GM19452 (cell line): ENCODE results near the gene ADARB1.

Source experiments
- ATAC-seq: cut with Tn5 transposase; IDR thresholded peaks from one replicate; pipeline ENCODE4 v1.9.1; 2021; ENCODE audit not compliant: unreplicated experiment

Gene ADARB1

GRCh38 chr21:45190013-45190412 lies 115.6 kb downstream of the ADARB1 start:
- ATAC-seq: no peak

GRCh38 chr21:45192332-45192731 lies 118.0 kb downstream of the ADARB1 start:
- ATAC-seq: no peak

DNA sequence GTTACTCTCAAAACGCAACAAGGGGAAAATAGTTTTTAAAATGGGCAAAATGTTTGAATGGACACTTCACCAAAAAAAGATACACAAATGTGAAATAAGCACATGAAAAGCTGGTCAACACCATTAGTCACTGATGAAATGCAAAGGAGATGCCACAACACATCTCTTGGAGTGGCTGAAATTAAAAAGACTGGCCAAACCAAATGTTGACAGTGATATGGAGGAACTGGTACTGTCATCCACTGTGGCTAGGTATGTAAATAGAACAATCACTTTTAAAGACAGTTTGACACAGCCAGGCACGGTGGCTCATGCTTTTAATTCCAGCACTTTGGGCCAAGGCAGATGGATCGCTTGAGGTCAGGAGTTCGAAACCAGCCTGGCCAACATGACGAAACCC lies 122.2 kb downstream of the ADARB1 start:
- ATAC-seq: no peak

DNA sequence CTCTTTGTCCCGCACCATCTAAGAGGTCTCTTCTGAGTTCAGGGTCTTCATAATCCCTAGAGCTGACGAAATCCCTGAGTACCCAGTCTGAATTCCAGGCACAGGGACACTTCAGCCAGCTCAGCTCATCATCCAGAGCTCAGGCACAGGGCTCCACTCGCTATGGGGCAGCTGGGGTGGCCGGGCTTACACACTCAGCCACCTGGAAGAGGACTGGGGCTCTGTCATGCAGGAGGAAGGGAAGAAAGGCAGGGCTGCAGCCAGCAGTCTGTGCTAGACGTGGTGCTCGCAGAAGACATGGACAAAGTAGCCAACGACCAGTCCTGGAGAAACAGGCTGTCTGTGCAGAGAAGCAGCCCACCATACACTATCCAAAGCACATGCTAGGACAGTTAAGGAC lies 124.8 kb downstream of the ADARB1 start:
- ATAC-seq: no peak

- ATAC-seq: no peak
These were observed 125.7 kb downstream of the ADARB1 start for GRCh38 chr21:45200031-45200430.

DNA sequence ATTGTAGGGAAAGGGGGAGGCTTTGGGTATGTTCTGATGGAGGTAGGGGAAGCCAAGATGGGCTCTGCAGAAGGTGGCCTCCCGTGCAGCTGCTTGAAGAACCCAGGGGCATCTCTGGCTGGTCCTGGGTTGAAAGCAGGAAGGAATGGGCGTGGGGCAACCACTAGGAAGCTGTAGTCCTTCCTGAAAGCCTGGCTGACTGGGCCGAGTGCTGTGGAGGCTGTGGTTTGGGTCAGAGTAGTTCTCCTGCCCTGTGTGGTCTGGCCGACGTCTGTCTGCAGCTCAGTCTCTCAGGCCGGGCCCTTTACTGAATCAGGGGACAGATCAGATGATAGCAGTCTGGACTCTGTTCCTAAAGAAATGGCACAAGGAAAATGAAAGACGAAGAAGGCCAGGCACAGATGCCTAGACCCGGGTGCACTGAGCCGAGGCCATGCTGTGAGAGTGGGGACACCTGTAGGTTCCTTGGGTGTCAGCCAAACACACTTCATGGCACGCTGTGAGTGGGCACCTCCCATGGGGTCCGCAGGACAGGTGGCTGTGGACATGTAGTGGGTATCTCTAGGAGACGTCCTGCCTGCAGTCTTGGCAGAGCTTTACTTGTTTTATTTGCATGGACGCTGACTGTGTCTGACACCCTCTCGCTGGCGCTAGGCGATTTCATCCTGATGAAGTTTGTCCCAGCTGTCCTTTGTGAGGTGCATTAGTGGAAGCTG lies 126.4 kb downstream of the ADARB1 start:
- ATAC-seq: no peak

DNA sequence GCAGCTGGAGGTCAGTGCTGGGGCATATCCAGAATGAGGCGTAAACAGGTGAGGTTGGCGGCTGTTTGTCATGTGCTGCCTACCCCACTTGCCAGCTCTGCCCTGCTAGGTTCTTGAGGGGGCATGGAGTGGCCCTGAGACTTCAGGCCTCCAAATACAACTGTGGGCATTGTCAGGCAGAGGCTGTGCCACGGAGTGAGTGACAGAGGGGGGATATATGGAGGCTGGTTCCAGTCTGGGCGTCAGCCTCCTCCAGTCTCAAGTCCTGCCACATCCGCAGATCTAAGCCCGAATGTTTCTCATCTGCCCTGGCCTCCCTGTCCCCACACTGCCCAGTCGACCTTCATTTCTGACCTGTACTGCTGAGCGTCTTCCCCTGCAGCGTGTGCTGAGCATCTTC lies 128.0 kb downstream of the ADARB1 start:
- ATAC-seq: no peak

- no peak for ATAC-seq
These were observed 128.5 kb downstream of the ADARB1 start for GRCh38 chr21:45202889-45203288.

DNA sequence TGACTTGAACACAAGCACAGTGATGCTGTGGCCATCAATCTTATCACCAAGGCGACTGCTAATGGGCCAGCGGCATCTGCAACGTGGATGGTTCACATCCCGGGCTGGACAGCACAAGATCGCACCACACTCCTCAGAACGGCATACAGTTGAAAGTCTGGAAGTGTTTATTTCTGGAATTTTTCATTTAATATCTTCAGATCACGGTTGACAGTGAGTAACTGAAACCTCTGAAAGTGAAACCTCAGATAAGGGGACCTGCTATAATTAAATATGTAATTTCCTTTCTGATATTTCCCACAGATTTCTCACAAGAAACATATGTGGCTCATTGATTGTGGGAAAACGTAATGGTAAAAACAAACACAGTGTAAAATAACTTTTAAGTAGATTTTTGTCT lies 129.6 kb downstream of the ADARB1 start:
- ATAC-seq: no peak

DNA sequence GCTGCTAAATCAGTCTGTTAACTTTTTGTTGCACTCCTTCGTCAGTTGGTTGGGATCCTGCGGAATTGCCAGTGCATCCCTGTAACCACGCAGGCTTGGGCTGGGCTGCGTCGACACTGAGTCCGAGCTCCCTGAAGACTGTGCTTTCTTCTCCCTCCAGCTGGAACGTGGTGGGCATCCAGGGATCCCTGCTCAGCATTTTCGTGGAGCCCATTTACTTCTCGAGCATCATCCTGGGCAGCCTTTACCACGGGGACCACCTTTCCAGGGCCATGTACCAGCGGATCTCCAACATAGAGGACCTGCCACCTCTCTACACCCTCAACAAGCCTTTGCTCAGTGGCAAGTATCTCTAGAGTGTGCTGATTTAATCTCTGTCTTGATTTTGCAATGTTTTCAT lies 130.0 kb downstream of the ADARB1 start:
- no peak for ATAC-seq

GRCh38 chr21:45207839-45208626 lies 133.7 kb downstream of the ADARB1 start:
- ATAC-seq: no peak

GRCh38 chr21:45208627-45208951 lies 134.2 kb downstream of the ADARB1 start:
- ATAC-seq: no peak

DNA sequence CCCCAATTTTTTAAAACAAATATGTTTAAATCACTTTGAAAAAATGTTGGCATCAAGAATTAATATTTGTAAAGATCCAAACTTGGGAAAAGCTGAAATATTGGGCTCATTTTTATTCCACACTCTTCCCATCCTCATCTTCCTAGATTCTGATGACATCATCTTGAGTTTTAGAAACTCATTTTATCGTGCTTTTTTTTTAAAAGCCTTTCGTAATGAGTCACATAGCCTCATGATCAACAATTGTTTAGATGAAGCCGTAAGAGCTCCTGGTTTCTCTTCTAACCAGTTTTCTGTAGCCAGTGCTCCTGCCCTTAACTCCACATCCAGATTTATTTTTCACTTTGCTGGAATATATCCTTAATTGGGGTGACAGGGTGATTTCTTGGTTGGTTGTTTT lies 134.7 kb downstream of the ADARB1 start:
- ATAC-seq: no peak

DNA sequence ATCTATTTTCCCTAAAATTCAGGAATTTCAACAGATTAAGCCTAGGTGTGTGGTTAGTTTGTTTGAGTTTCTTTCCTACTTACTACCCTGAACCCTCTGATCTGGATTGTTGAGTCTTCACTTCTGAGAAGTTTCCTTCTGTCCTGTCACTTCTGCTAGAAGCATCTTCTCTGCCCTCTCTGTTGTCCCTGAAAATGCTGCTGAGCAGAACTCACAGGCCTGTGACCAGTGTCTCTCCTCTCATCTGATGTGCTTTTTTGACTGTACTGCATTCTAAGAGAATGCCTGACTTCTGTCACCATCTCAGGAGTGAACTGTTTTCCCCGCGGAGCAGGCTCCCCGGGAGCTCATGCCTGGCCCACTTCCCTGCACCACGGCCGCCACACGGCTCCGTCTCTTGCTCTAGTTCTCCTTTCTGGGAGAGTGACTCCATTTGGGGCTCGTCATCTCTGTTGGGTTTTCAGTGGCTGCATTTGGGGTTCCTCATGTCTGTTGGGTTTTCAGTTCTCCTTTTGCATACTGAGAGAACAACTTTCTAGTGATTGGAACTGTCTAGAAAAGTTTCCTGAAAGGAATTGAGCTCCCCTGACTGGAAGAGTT lies 135.4 kb downstream of the ADARB1 start:
- no peak for ATAC-seq

DNA sequence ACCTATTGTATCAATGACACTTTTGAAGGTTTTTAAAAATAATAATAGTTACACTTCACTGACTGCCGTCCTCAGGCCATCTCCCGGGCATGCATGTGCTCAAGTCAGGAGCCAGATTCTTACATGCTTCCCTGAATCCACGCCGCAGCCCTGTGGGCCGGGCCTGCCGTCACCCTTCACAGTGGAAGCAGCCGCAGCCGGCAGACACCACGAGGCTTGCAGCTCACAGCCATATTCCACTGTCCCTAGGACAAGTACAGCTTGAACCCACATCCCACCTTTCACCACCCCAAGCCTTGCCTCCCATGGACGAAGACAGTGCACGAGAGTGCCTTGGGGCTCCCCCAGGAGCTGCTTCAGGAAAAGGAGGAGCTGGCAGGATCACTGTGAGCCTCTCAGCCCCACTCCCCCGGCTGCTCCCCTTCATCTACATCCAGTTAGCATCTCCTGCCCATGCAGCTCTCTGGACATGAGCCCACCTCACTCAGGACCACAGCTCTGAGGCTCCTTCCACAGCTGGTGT lies 136.1 kb downstream of the ADARB1 start:
- no peak for ATAC-seq

DNA sequence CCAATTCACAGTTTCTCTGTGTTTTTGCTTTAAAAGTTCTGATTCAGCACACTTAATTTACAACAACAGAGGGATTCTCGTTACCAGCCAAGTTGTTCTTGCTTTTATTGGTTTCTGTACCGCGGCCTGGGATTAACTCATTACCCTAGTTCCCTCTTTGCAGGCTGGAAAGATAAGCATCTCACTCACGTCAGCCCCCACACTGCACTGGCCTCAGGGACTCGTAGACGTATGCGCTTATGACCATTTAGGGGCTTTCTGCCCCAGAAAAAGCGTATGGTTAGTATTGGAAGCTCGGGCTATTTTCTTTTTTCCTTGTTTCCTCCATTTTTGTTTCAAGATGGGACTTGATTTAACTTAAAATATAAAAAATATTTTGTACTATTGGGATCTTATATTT lies 137.3 kb downstream of the ADARB1 start:
- no peak for ATAC-seq

DNA sequence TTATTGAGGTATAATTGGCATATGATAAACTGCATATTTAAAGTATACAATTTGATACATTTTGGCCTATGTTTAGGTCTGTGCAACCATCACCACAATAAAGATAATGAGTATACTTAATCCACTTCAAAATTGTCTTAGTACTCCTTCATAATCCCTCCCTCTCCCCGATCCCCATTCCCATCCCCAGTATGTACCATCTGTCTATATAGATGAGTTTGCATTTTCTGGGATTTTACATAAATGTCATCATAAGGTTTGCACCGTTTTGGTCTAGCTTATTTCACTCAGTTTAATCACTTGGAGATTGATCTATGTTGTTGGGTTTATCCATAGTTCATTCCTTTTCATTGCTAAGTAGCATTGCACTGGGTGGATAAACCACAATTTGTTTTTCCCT lies 139.0 kb downstream of the ADARB1 start:
- no peak for ATAC-seq

- ATAC-seq: no peak
These were observed 140.8 kb downstream of the ADARB1 start for GRCh38 chr21:45215213-45215612.

- ATAC-seq: no peak
These were observed 142.6 kb downstream of the ADARB1 start for GRCh38 chr21:45217010-45217409.

GRCh38 chr21:45219517-45219916 lies 145.1 kb downstream of the ADARB1 start:
- ATAC-seq: no peak

DNA sequence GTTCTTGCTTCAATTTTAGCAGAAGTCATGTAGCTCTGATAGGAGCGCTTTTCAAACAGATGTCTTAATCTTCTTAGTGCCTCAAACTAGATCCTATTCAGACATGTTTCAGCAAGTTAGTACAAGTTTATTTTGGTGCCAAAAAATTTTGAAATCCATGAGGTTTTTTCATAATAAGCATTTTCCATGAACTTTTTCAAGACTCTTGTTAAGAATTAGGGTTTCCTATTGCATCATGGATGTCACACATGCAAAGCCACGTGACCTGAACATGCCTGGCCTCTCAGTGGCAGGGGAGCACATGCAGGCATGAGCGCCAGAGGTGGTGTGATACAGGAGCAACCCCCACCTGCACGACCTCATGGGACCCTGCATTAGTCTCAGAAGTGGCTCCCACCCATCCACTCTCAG lies 145.7 kb downstream of the ADARB1 start:
- ATAC-seq: no peak
